ENCODE results near the gene TMEM9B.
"Not testable (repeated sequence)": the region's sequence is repeated elsewhere in the genome, so short reads cannot be mapped to it uniquely, and the experiment has no call there.

Gene TMEM9B

GRCh38 chr11:8971924-8972316 lies 7.7 kb upstream of the TMEM9B start:
- DNase-seq: no peak

- no peak for DNase-seq
Observed at GRCh38 chr11:8971196-8971923, 7.1 kb upstream of the TMEM9B start.

GRCh38 chr11:8967184-8967583 lies 2.9 kb upstream of the TMEM9B start:
- no peak for DNase-seq

DNA sequence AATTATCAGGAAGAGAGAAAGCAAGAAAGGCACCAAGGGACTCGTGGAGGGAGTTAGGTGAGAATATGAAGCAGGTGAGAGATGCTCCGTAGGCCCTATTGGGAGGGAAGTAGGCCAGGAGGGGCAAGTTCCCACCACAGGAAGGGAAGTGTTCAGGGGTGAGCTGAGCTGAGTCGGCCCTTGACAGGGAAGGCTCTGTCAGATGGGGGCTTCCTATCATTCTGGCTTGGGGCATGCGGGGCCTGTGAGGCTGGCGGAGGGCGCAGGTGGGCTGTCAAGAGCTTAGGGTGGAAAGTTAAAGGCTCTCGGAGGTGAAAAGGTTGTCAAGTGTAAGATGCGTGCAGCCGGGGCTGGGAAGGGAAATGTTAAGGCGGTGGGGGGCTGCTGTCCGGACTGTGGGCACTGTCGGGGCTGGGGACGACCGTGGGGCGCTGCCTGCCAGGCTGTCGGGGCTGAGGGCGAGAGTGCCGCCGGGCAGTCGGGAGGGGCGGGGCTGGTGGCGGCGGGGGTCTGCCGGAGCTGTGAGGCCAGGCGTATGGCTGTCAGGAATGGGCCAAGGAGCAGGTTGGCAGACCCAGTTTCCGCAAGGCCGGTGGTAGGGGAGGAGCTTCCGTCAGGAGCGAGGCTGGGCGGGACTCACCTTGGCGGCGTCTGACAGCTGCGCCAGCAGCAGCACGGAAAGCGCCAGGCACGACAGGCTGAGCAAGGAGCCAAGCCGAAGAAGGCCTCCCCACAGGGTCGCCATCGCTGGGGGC lies 496 bp downstream of the TMEM9B start:
- DNase-seq: peak; percentile 4

DNA sequence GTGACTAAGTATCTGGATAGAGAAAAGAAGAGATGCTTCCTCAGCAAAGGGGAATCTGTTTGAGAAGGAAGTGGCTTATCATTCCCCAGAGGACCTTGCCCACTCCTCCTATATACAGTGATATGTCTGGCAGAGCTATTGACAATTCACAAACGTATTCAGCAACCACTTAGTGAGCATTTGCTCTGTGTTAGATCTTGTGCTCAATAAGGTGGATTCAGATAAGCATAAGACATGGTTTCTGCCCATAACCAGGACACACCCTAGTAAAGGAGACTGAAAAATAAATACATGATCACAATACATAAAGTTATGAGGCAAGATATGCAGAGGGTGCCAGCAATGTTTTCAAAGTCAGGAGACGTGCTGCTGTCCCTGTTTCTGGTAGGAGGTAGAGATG lies 1.4 kb downstream of the TMEM9B start:
- DNase-seq: no peak

GRCh38 chr11:8961401-8961800 lies 2.8 kb downstream of the TMEM9B start:
- DNase-seq: no peak

GRCh38 chr11:8959546-8960166 lies 4.6 kb downstream of the TMEM9B start:
- no peak for DNase-seq

DNA sequence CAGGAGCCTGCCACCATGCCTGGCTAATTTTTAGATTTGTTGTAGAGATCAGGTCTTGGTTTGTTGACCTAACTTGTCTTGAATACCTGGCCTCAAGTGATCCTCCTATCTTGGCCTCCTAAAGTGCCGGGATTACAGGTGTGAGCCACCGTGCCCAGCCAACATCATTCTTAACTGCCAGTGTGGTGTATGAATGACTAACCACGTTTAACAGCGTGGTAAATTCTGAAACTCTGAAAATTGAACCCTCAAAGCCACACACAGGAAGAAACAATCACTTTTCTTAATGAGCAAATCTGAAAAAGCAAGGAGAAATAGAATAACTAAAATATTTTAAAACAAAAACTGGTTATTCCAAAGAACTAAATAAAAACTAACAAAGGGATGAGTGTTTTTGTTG lies 7.4 kb downstream of the TMEM9B start:
- no peak for DNase-seq

- no peak for DNase-seq
Observed at GRCh38 chr11:8948886-8949285, 15.4 kb downstream of the TMEM9B start.

GRCh38 chr11:8947230-8947943 lies 16.9 kb downstream of the TMEM9B start:
- DNase-seq: no peak

DNA sequence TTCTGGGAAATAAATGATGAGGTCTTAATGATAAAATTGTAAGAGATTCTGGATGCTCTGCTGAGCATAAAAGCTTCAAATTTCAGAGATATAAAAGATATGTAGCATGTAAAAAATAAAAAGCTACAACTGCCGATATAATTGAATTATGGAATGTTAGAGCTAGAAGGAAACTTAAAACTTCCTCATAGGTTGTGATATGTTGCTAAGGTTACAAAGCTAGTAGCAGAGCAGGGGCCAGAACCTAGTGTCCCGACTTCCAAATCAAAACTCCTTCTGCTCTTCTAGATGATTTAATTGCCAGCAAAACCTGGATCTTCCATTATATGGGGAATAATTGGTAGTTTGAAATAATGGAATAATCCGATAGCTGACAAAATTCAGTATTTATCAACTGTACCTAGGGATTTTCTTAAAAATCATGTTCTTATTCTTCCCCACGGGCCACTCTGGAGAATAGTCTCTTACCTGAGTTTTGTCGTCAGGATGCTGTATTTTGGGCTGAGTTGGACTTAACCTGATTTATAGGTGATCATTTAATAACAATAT lies 21.6 kb downstream of the TMEM9B start, which contains the start of gene ASCL3:
Gene ASCL3 (minus strand): TSS at position 499 of the 549 bp plus-strand sequence. CDS start 4,855 bp downstream, outside the sequence.
- no peak for DNase-seq

- no peak for DNase-seq
Observed at GRCh38 chr11:8941341-8942103, 22.7 kb downstream of the TMEM9B start.

GRCh38 chr11:8937659-8938058 lies 26.6 kb downstream of the TMEM9B start:
- DNase-seq: no peak

DNA sequence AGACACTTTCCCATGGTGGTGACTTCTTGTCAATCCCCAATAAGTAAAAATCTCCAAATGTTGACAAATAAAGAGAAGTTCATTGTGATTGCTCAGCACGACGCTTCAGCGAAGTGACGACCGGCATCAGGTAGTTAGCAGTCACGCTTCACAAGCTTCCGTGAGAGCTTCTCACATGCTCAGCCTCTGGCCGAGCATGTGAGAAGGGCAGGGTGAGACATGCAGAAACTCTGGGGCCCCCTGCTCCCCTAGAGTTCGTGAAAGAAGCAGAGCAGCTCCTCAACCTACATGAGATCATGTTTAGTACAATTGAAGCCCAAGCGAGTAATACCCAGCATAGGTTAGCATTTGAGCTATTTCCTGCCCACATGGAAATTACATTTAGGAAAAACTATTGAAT lies 27.1 kb downstream of the TMEM9B start:
- no peak for DNase-seq

GRCh38 chr11:8935789-8936188 lies 28.5 kb downstream of the TMEM9B start:
- not testable (repeated sequence) for DNase-seq

- no peak for DNase-seq
Observed at GRCh38 chr11:8934742-8935488, 29.3 kb downstream of the TMEM9B start.

GRCh38 chr11:8933931-8934330 lies 30.3 kb downstream of the TMEM9B start:
- no peak for DNase-seq

GRCh38 chr11:8932564-8933180 lies 31.6 kb downstream of the TMEM9B start, which contains the start of gene C11orf16:
TSS of gene C11orf16 (minus strand) at chr11:8932947. CDS start at chr11:8932308, 639 bp downstream.
- no peak for DNase-seq

GRCh38 chr11:8930456-8931175 lies 33.6 kb downstream of the TMEM9B start:
- no peak for DNase-seq
